Heart left ventricle (tissue), 13 donors: ENCODE results near the gene RNF103.

Experiments
- POLR2A ChIP-seq, 2 donors: fragments of 450-650 bp; IDR thresholded peaks; one replicate each; pipeline ENCODE4 v1.6.1; 2017; ENCODE audit warnings: antibody characterized with exemption in 2 of 2, mild to moderate bottlenecking in 2 of 2, moderate library complexity in 2 of 2
- TF ChIP-seq, protein P1 (sequence below), 12 donors: fragments of 200-600 bp; sonication (generic) in 4 of 12; IDR thresholded peaks; one replicate each; pipeline versions ENCODE4 v1.5.0 to v1.8.0; 2018 to 2022; ENCODE audit warnings: antibody characterized with exemption in 12 of 12, mild to moderate bottlenecking in 5 of 12
- donor health status: ischemic (EF 13 %, LVEDD 7.1; RV severe dilation, severe dysfunction).
- donor health status: DM: no; HTN: yes; CAD: no.
- donor health status: DM: no; HTN: no; CAD: no.
- donor health status: ischemic (EF 25% LVEDD 6.9; RV normal size, moderate dysfunction).
- donor health status: ischemic (EF 25% LVEDD 5.7; RV mildly dilated, moderate dysfunction).
- donor health status: ischemic (EF 35%, LVEDD 5.7; RV mildly dilated, moderate dysfunction).
- donor health status: nonischemic (EF 11% LVEDD 7.7; RV severe dilation, severe dysfunction).
- donor health status: DM: yes; HTN: yes; CAD: no.
- donor health status: PGD.
- donor health status: ischemic (EF 29% LVEDD 5.4; RV normal size, mild dysfunction).
- donor health status: nonischemic (EF 23%, LVEDD 6.1; RV moderate dilation, normal function).

DNA sequence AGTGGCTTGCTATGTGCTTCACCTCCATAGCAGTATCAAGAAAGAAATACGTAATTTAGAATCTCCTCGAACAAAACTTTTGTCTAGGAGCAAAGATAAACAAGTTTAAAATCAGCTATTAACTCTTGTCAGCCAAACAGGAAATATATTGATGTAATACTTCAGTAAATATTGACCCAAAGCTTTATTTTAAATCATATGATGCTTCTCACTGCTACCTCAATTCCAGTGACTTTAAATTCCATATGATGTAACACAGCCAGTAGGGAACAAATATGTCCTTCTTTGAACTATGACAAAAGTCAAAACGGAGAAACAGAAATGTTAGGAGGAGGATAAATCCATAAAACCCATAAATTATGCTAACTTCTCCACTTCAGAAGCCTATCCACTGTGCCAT lies 7.2 kb downstream of the RNF103 start:
- TF ChIP-seq, protein P1, sequence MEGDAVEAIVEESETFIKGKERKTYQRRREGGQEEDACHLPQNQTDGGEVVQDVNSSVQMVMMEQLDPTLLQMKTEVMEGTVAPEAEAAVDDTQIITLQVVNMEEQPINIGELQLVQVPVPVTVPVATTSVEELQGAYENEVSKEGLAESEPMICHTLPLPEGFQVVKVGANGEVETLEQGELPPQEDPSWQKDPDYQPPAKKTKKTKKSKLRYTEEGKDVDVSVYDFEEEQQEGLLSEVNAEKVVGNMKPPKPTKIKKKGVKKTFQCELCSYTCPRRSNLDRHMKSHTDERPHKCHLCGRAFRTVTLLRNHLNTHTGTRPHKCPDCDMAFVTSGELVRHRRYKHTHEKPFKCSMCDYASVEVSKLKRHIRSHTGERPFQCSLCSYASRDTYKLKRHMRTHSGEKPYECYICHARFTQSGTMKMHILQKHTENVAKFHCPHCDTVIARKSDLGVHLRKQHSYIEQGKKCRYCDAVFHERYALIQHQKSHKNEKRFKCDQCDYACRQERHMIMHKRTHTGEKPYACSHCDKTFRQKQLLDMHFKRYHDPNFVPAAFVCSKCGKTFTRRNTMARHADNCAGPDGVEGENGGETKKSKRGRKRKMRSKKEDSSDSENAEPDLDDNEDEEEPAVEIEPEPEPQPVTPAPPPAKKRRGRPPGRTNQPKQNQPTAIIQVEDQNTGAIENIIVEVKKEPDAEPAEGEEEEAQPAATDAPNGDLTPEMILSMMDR (IDR thresholded peaks at IDR 0.05): no peak
- TF ChIP-seq POLR2A (IDR thresholded peaks at IDR 0.05): no peak
